GM19455 (cell line): Measurements from ENCODE around the gene TBL2.
"Not testable (repeated sequence)": the region's sequence is repeated elsewhere in the genome, so short reads cannot be mapped to it uniquely, and the experiment has no call there.

Source experiments
- ATAC-seq: cut with Tn5 transposase; IDR thresholded peaks from one replicate; pipeline ENCODE4 v1.9.1; 2021; ENCODE audit not compliant: unreplicated experiment

Gene TBL2

GRCh38 chr7:73606801-73607691 is 28.7 kb upstream of the TBL2 start:
- ATAC-seq, result no peak

- ATAC-seq, result no peak
Observed at GRCh38 chr7:73605601-73606220, 27.3 kb upstream of the TBL2 start.

DNA sequence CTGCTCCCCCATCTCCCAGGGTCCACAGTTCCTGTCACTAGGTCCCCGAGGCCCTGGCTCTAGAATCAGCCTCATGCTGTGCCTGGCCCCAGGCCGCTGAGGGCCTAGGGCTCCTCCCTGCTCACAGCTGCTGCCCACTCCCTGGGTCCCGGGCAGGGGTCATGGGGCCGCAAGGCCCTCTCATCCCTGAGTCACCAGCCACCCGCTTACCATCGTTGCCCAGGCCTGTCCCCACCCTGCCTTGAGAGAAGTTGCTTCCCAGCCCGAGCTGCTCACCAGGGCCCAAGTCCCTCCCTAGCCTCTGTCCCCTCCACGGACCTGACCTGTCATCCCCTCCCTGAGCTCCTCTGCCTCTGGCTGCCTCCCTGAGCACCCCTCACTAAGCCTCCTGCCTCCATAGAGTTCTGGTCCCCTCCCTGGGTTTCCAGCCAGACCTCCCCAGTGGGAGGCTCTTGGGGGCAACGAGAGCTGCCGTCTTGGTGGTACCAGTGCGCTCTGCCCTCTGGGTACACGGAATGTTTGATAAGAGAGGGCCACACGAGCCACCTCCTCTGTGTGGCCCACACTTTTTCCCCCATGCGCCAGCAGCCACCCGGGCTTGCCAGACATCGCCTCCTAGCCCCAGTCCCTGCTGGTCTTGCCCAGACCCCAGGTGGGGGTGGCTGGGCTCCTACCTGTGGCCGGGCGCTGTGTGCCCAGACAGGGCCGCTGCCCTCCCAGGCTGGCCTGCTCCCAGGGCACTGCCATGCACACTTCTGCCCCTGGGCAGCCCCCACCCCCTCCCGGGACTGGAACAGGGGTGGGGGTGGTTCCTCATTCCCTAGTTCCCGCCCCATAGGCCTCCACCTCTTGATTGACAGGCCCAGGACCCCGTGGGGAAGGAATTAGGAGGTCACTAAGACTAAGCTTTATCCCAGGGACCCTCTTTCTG is 24.6 kb upstream of the TBL2 start:
- ATAC-seq, result no peak

DNA sequence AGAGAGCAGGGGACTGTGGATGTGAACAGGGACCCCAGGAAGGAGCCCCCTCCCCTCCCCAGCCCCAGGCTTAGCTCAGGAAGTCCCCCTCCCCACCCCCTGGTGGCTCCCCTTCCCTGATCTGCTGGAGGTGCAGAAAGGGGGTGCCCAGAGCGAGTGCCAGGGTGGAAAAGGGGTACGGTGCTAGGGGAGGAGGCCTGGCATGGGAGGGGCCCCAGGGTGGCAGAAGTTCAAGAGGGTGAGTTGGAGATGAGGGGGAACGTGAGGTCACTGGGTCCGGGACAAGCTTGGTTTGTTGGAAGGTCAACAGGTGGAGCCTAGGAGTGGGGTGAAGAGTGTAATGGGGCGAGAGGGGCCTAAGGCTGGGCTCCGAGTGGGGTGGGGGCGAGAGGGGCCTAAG is 21.5 kb upstream of the TBL2 start:
- no peak for ATAC-seq

DNA sequence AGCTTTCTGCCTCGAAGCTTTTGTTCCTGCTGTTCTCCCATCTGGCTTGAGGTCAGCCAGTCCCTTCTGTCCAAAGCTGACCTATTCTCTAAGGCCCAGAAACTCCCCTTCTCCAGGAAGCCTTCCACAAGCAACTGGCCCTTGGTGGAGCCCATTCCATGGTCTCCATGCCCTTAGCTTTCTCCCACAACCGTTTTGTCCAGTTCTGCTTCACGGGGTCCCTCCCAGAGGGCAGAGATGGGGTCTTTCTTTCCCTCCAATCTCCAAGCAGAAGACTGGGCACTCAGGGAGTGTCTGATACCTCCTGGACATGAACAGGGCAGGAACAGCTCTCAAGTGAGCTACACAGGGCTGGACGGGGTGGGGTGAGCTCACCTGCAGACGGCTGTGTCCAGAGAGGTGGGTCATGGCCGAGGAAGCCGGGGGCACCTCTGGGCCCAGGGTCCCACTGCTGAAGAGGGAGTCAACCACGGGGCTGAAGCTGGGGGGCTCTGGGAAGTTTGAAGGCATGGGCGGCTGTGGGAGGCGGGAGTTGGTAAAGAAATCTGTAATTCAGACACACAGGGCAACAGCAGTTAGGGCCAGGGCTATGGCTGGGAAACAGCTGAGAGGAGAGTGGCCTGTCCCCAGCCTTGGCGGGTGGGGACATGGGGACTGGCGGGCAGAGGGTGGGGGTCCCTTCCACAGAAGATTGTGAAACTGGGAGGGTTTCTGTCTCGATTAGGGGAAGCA is 20.9 kb upstream of the TBL2 start:
- ATAC-seq, result no peak

GRCh38 chr7:73597978-73598782 is 19.8 kb upstream of the TBL2 start:
- ATAC-seq, result no peak

DNA sequence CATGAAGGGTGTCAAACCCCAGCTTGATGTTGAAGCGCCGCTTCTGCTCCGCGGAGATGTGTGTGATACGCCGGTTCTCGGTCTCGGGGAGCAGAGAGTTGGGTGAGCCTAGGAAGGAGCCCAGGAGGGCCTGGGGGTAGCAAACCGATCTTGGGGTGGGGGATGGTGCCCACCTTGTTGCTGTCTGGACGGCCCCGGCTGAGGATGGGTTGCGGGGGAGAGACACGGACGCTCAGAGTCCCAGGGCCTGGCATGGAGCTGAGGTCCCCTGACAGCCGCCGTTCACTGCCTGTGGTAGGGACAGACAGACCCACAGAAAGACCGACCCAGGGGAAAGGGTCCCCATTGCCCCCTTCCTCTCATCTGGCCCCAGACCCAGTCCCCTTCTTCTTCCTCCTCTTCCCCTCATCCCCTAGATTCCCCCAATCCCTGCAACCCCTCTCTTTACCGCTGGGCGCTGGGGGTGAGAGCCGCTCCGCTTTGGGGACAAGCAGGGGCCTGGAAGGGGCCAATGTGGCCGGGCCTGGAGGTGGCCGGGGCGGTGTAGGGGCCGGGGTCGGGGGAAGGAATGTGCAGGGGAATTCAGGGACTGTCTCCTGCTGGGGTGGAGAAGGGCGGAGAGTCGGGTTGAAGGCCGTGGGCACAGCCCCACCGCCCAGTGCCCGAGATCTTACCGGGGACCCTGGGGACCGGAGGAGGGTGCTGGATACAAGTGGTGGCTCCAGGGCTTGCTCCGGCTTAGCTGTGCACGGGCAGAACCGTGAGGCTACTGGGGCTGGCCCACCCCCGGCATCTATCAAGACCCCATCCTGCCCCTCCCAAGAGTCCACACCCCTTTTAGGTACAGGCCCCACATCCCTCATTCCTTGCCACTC is 18.0 kb upstream of the TBL2 start:
- no peak for ATAC-seq

DNA sequence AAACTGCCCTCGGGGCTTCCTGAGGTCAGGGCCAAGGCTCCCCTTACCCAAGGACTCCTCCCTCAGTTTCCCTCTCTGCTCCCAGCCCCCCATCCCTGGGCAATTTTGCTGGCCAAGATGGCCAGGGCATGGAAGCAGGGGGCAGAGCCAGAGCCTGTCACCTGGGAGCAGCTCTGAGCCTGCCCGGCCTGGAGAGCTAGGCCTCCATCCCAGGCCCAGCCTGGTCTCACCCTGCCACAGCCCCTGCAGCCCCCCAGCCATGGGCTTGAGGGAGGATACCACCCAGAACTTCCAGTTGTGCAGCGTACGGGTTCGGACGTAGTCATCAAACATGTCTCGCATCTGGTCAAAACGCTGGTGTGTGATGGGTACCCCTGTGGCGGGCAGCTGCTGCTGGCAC is 17.0 kb upstream of the TBL2 start:
- ATAC-seq, result no peak

DNA sequence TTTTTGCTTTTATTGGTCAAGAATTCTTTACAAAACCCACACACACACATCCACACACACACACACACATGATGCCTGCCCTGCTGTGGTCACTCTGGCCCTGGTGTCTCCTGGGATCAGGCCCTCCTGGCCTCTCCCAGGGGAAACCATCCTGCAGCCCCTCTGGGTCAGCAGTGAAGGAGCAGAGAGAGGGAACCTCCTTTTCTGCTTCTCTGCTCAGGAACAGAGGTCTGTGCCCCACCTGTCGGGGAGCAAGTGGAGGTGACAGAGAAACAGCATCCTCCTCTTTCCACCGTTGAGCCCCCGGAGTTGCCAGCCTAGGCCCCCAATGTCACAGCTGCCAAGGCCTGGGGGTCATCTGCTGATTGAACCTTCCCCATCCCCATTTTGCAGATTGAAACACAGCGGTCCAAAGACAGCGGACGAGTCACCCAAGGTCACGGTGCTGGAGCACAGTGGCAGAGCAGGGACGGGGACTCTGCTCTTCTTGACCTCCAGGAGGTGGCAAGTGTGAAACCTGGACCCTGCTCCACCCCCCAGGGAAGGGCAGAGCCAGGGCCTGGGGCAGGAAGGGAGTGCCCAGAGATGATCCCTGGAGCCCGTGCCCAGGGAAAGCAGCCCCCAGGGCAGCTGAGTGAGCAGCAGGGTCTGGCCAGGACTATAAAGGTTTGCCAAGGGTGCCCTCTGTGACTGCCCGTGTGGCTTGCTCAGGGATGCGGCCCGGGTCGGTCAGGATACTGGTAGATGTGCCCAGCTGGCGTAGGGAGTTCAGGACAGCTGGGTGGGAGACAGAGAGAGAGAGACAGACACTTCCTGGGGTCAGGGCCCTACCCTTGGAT is 15.0 kb upstream of the TBL2 start:
- ATAC-seq, result no peak

- no peak for ATAC-seq
Observed at GRCh38 chr7:73586911-73587310, 8.5 kb upstream of the TBL2 start.

GRCh38 chr7:73585196-73585595 is 6.8 kb upstream of the TBL2 start:
- no peak for ATAC-seq

GRCh38 chr7:73582664-73583202 is 4.4 kb upstream of the TBL2 start:
- ATAC-seq, result no peak

DNA sequence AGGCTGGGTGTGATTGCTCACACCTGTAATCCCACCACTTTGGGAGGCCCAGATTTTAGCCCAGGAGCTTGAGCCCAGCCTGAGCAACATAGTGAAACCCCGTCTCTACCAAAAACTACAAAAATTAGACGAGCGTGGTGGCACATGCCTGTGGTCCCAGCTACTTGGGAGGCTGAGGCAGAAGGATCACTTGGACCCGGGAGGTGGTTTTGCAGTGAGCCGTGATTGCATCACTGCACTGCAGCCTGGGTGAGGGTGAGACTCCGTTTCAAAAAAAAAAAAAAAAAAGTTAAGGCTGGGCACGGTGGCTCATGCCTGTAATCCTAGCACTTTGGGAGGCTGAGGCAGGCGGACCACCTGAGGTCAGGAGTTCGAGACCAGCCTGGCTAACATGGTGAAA is 2.6 kb upstream of the TBL2 start:
- ATAC-seq, result not testable (repeated sequence)

DNA sequence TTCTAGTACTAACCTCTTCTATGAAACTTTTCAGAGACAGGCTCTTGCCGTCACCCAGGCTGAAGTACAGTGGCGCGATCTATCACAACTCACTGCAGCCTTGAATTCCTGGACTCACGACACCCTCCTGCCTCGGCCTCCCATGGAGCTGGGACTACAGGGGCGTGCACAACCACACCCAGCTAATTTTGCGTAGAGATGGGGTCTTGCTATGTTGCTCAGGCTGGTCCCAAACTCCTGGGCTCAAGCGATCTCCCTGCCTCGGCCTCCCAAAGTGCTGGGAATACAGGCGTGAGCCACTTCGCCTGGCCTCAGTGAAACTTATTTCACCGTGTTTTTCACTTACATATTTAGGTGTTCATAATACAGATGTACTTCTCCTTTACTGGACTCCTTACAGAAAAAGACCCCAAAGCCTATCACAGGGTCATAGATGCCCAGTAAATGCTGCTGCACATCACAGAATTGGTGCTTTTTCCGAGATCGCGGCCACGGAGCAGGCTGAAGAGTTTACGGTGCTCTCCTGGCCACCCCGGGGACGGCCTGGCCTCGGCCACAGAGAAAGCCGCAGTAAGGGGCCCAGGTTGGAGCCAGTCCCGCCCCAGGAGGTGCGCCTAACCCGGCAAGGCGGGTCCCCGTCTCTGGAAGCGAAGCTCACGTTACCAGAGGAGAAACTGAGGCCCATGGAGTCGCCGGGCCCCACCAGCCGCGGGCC is 595 bp downstream of the TBL2 start:
- peak; percentile 23 for ATAC-seq

- ATAC-seq, result no peak
Observed at GRCh38 chr7:73573791-73574190, 4.6 kb downstream of the TBL2 start.

- ATAC-seq, result no peak
Observed at GRCh38 chr7:73573276-73573675, 5.1 kb downstream of the TBL2 start.

DNA sequence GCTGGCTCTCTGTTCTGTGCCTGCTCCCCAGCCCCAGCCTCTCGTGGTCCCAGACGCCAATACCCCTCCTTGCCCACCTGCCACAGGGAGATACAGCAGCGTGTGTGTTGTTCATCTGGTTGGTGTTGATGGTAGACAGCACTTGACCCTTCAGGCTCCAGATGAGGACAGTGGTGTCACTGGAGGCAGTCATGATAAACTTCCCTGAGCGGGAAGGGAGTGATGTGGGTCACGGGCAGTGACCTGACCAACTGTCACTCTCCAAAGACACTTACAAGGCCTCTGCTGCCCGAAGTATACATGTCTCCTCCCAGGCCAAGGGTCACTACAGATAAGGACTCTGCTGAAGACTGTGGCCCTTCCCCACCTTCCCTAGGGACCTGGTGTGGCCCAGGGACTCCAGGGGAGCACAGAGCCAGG is 5.6 kb downstream of the TBL2 start:
- no peak for ATAC-seq
